Right kidney (tissue), 1 donor: ENCODE measurements around the gene ZNF618.
A peak's percentile ranks its signal among the peaks of the same experiment; 100 is the strongest.

Experiments used
- DNase-seq: peaks from one replicate; pipeline ENCODE4 v3.0.0-alpha.2; 2016

The ZNF618 gene

GRCh38 chr9:113910036-113910639 is 34.0 kb downstream of the ZNF618 start:
- DNase-seq = peak; percentile 21

- DNase-seq = no peak
These were observed 35.9 kb downstream of the ZNF618 start for GRCh38 chr9:113911850-113912557.

- no peak for DNase-seq
These were observed 36.7 kb downstream of the ZNF618 start for GRCh38 chr9:113912816-113913215.

GRCh38 chr9:113913426-113914195 is 37.5 kb downstream of the ZNF618 start:
- DNase-seq = no peak

GRCh38 chr9:113914517-113914916 is 38.4 kb downstream of the ZNF618 start:
- no peak for DNase-seq

GRCh38 chr9:113915817-113916434 is 39.8 kb downstream of the ZNF618 start:
- DNase-seq = no peak

GRCh38 chr9:113916931-113917330 is 40.8 kb downstream of the ZNF618 start:
- no peak for DNase-seq

- no peak for DNase-seq
These were observed 42.7 kb downstream of the ZNF618 start for GRCh38 chr9:113918697-113919350.

GRCh38 chr9:113919382-113919781 is 43.3 kb downstream of the ZNF618 start:
- no peak for DNase-seq

- no peak for DNase-seq
These were observed 43.8 kb downstream of the ZNF618 start for GRCh38 chr9:113919871-113920270.

- DNase-seq = no peak
These were observed 44.8 kb downstream of the ZNF618 start for GRCh38 chr9:113920872-113921271.

GRCh38 chr9:113921396-113921925 is 45.4 kb downstream of the ZNF618 start:
- DNase-seq = no peak

GRCh38 chr9:113922160-113922559 is 46.1 kb downstream of the ZNF618 start:
- DNase-seq = no peak

- no peak for DNase-seq
These were observed 50.1 kb downstream of the ZNF618 start for GRCh38 chr9:113926211-113926610.

GRCh38 chr9:113927277-113927676 is 51.2 kb downstream of the ZNF618 start:
- no peak for DNase-seq

- no peak for DNase-seq
These were observed 52.2 kb downstream of the ZNF618 start for GRCh38 chr9:113928269-113928668.

- no peak for DNase-seq
These were observed 53.7 kb downstream of the ZNF618 start for GRCh38 chr9:113929634-113930389.

GRCh38 chr9:113930390-113930783 is 54.3 kb downstream of the ZNF618 start:
- no peak for DNase-seq

- DNase-seq = no peak
These were observed 55.0 kb downstream of the ZNF618 start for GRCh38 chr9:113931140-113931539.

- no peak for DNase-seq
These were observed 55.7 kb downstream of the ZNF618 start for GRCh38 chr9:113931777-113932176.

GRCh38 chr9:113932906-113933584 is 56.9 kb downstream of the ZNF618 start:
- no peak for DNase-seq
